NCI-H345 treated with DMSO at 0.1 percent for 48 hours (cell line): Measurements from ENCODE around the gene MARS2.
"Not testable (repeated sequence)": the region's sequence is repeated elsewhere in the genome, so short reads cannot be mapped to it uniquely, and the experiment has no call there.

Experiments
- DNase-seq: peaks from one replicate; lab custom pipeline; 2025; ENCODE audit not compliant: unreplicated experiment; lab: John Stamatoyannopoulos, UW

The MARS2 gene

DNA sequence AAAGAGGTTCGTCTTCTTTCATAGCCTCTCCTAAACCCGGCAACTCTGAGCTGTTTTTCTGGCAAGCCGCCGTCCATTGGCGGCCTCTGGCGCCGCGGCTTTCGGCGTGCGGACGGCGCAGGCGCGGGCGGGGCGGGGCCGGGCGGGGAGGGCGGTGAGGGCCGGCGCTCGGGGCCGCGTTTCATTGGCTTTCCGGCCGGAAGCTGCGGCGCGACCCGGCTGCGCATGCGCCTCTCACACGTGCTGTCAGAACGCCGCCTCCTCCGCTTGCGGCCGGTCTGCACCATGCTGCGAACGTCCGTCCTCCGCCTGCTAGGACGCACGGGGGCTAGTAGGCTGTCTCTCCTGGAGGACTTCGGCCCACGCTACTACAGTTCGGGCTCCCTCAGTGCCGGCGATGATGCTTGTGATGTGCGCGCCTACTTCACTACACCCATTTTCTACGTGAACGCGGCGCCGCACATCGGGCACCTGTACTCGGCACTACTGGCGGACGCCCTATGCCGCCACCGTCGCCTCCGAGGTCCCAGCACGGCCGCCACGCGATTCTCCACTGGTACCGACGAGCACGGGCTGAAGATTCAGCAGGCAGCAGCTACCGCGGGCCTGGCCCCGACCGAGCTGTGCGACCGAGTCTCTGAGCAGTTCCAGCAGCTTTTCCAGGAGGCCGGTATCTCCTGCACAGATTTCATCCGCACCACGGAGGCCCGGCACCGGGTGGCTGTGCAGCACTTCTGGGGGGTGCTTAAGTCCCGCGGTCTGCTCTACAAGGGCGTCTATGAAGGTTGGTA lies at the start of gene MARS2:
TSS of gene MARS2 (plus strand) at position 249 of the 791 bp plus-strand sequence. CDS start at position 286, 37 bp downstream.
- peak; percentile 81 for DNase-seq

DNA sequence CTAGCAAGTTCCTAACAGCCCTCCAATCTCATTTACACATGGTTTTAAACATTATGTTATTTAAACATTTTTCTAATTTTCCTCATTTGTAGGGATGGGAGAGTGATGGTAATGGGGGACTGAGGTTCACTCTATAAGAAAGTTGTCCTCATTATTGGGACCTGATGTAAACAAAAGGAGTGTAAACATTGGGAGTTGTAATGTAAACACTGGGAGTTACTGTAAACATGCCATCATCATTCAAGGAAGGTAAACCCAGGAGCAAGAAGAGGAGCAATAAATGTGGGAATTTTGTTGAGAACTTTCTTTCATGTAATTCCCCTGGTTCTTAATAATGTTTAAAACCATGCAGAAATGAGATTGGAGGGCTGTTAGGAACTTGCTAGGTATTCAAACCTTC lies 47.6 kb upstream of the MARS2 start:
- DNase-seq = no peak

DNA sequence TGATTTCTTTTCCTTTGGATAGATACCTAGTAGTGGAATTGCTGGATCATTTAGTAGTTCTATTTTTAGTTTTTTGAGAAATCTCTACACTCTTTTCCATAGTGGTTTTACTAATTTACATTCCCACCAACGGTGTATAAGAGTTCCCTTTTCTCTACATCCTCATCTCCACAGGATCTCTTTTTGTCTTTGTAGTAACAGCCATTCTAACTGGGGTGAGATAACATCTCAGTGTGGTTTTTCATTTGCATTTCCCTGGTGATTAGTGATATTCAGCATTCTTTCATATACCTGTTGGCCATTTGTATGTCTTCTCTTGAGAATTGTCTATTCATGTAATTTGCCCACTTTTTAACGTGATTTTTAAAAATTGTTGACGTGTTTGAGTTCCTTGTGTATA lies 43.5 kb upstream of the MARS2 start:
- no peak for DNase-seq

DNA sequence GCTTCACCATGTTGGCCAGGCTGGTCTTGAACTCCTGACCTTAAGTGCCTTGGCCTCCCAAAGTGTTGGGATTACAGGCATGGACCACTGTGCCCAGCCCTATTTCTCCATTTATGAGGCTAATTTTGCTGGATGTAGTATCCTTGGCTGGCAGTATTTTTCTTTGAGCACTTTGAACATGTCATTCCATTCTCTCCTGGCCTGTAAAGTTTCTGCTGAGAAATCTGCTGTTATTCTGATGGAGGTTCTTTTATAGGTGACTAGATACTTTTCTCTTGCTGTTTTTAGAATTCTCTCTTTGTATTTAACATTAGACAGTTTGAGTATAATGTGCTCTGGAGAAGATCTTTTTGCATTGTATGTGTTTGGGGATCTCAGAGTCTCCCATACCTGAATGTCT lies 38.9 kb upstream of the MARS2 start:
- DNase-seq = no peak

DNA sequence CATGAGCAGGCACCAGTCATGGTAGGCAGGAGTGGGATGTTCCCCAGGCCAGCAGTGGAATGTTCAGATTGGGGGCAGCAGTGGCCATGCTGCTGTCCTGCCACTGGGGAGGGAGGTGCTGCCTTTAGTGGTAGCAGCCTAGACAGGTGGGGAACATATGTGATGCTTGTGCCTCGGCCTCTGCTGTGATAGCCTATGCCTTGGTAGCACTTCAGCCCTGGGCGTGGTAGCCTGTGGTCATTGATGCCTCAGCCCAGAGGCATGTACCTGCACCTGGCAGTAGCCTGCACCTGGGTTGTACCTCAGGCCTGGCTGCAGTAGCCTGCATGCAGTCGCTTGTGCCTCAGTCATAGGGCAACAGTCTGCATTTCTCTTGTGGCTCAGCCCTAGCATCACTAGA lies 36.9 kb upstream of the MARS2 start:
- no peak for DNase-seq

DNA sequence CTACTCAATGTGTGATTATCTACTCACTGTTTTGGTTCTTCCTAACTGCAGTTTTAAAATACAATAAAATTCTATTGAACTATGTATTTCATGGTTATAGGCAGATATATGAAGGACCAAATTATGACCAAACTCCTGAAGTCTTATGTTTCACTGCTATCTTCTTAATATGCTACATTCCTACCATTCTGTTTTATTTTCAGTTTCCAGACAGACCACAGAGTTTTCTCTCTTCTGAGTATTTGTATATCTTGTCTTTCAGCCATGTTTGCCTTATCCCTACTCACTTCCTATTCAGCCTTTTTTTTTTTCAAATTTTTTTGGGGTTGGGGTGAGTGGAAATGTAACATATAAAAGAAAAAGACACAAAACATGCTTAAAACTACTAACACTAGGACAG lies 36.1 kb upstream of the MARS2 start:
- DNase-seq = no peak

DNA sequence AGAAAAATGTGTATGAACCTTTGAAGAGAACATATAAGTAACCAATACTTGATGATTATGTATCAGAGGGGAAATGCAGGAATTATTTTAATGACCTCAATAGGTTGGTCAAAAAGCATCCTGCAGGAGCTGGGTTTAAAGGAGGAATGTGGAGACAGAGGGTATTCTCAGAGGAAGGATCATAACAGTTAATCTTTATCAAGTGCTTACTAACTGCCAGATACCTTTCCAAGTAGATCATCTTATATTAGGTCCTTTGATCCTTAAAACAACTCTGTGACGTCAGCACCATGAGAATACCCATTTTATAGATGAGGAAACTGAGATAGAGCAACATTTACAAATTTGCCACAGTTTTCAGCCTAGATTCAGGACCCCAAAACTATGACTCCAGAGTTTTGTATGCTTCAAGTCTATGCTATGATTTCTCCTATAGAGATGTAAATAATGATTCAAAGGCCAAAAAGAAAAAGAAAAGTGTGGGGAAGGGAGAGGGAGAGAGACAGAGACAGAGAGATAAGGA lies 32.7 kb upstream of the MARS2 start:
- no peak for DNase-seq

DNA sequence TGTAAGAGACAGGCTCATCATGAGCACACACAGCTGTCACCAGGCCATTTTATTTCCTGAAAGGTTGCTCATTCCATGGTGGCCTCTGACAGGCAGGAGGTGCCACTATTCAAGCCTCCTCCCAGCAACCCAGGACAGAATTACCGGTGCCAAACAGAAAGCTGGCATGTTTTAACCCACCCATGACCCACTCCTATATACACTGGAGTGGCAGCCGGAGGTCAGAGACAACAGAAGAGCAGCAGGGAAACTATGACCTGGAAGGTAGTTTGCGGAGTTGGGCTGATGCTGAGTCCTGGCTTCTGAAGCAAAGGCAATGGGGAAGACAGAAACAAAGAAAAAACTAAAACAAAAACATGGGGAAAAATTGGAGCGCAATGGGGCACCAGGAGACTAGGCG lies 32.1 kb upstream of the MARS2 start:
- DNase-seq = no peak

DNA sequence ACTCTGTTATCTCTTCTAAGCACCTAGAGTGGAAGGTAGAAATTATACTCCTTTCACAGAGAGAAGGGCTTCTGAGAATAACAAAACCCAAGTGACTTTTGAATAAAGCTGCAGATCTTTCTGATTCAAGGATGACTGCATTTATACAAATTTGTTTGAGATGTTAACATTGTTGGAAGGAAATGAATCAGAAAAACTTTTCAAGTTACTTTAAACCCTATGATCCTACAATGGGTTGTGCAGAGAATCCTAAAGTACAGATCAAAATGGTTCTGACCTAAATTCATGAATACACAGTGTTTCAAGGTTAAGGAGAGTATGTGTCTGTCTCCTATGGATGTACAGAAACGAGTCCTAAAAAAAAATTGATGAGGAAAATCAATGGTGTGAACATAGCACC lies 31.6 kb upstream of the MARS2 start:
- no peak for DNase-seq

DNA sequence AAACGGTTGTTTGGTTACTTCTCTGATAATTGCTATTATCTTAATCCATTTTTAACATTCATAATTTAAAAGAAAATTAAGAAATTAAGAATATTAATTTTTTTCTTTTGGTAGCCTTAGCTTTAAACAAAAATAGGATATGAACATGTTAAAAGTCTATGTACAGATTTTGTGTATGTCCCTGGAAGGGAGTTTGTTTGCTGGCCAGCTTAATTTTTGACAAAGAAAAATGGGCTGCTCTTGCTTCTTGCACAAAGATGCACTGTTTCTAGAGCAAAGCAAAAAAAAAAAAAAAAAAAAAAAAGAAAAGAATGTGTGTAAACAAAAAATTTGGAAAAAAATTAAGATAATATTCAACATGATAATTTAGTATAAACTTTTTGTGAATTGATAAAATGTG lies 31.1 kb upstream of the MARS2 start:
- no peak for DNase-seq

DNA sequence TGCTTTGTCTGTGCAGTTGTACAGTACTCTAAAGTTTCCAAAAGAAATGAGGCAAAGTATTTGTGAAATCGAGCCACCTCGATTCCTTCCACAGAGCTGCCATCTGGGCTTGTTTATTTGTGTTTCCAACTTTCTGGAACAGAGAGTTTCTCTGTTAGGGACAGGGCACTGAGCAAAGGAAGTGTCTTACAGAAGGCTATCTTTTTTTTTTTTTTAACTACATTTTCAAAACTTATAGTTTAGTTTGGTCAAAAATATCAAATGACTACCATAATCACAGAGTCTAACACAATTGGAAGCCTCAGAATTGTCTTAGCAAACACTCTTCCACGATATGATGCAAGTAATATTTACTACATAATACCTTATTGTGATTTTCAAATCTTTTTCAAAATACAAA lies 30.6 kb upstream of the MARS2 start:
- no peak for DNase-seq

DNA sequence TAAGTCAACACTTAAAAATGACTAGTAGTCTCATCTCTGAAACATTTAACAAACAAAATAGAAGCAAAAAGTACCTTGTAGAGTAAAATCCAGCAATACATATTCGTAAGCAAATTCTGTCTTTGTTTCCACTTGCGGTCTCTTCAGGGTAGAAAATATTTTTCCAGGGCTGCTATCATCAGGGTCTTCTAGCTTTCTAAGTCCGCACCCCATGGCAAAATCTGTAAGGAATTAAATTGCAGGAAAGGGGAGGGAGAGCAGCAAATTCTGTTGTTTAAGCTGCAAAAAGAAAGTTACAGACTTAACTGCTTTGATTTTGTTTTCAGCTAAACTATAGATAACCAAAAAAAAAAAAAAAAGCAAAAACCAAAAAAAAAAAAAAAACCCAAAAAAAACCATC lies 29.9 kb upstream of the MARS2 start, which contains the start of gene RFTN2:
TSS of gene RFTN2 (minus strand) at position 342 of the 400 bp plus-strand sequence. CDS start at position 213, 129 bp downstream.
- DNase-seq = no peak

DNA sequence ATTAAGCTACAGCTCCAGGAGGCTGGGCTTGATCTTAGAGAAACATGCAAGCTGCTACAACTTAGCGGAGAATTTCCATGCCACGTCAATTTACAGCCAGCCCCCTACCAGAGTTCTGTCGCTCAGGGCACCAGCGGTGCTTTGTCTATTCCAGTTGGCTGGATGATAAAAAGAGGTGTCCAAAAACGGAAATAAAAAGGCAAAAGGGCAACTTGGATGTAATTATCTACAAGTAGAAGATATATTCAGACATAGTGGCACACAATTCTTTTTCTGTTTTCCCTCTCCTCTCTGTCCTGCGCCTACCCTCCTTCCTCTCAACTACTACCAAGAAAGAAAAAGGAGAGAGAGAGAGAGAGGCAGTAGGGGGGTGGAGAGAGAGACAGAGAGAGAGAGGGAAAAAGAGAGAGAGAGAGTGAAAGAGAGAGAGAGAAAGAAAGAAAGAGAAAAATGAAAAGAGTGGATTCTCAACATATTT lies 29.4 kb upstream of the MARS2 start:
- no peak for DNase-seq

DNA sequence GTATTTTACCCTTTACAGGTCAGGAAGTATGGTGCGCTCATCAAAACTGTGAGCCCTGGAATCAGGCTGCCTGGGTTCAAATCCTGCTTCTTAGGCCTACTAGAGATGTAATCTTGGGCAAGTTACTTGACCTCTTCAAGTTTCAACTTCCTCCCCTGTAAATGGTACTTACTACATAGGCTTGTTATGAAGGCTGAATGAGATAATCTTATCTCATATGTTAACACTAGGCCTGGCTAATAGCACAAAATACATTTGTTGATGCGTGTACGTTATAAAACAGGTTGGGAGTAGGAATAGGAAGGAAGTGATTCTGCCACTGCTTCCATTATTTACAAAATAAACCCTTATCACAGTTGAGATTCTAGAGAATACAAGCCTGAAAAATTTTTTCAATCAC lies 28.1 kb upstream of the MARS2 start:
- no peak for DNase-seq

DNA sequence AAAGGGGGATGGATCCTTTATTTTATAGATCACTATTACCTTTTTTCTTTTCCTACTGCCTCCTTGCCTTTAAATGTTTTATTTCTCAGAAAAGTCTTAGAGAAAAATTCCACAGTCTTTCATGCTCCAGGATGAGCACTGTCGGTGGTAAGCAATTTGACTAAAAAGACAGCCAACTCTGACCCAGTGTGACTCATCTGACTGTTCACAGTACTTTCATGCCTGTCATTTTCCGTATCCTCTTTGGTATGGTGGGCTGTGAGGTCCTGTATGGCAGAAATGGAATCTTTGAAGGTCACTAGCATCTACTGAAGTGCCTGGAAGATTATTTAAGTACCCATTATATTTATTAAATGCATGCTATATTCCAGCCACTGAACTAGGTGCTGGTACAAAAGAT lies 27.7 kb upstream of the MARS2 start:
- DNase-seq = no peak

DNA sequence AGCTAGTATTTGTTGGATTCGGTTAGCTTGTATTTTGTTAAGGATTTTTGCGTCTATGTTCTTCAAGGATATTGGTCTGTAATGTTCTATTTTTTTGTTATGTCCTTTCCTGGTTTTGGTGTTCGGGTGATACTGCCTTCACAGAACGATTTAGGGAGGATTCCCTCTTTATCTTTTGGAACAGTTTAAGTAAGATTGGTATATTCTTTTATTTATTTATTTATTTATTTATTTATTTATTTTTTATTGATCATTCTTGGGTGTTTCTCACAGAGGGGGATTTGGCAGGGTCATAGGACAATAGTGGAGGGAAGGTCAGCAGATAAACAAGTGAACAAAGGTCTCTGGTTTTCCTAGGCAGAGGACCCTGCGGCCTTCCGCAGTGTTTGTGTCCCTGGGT lies 10.0 kb upstream of the MARS2 start:
- not testable (repeated sequence) for DNase-seq

DNA sequence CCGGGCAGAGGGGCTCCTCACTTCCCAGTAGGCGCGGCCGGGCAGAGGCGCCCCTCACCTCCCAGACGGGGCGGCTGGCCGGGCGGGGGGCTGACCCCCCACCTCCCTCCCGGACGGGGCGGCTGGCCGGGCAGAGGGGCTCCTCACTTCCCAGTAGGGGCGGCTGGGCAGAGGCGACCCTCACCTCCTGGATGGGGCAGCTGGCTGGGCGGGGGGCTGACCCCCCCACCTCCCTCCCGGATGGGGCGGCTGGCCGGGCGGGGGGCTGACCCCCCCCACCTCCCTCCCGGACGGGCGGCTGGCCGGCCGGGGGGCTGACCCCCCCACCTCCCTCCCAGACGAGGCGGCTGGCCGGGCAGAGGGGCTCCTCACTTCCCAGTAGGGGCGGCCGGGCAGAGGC lies 9.2 kb upstream of the MARS2 start:
- DNase-seq = not testable (repeated sequence)

DNA sequence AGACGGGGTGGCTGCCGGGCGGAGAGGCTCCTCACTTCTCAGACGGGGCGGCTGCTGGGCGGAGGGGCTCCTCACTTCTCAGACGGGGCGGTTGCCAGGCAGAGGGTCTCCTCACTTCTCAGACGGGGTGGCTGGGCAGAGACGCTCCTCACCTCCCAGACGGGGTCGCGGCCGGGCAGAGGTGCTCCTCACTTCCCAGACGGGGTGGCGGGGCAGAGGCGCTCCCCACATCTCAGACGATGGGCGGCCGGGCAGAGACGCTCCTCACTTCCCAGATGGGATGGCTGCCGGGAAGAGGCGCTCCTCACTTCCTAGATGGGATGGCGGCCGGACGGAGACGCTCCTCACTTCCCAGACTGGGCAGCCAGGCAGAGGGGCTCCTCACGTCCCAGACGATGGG lies 8.6 kb upstream of the MARS2 start:
- not testable (repeated sequence) for DNase-seq

DNA sequence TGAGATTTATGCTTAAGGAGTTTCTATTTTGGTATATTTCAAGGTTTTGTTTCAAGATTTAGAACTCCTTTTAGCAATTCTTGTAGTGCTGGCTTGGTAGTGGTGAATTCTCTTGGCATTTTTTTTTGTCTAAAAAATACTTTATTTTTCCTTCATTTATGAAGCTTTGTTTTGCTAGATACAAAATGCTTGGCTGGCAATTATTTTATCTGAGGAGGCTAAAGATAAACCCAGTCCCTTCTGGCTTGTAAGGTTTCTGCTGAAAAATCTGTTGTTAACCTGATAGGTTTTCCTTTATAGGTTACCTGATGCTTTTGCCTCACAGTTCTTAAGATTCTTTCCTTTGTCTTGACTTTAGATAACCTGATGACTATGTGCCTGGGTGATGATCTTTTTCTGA lies 5.4 kb upstream of the MARS2 start:
- not testable (repeated sequence) for DNase-seq

DNA sequence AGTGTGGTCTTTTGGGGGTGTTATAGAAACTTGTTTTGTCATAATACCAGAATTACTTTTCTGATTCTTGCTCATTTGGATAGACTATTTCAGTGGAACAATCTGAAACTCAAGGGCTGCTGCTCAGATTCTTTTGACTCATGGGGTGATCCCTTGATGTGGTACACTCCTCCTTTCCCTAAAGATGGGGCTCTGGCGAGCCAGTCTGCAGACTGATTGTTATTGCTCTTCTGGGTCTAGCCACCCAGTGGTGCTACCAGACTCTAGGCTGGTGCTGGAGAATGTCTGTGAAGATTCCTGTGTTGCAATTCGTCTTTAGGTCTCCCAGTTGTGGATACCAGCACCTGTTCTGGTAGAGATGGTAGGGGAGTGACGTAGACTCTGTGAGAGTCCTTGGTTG lies 4.2 kb upstream of the MARS2 start:
- DNase-seq = no peak

DNA sequence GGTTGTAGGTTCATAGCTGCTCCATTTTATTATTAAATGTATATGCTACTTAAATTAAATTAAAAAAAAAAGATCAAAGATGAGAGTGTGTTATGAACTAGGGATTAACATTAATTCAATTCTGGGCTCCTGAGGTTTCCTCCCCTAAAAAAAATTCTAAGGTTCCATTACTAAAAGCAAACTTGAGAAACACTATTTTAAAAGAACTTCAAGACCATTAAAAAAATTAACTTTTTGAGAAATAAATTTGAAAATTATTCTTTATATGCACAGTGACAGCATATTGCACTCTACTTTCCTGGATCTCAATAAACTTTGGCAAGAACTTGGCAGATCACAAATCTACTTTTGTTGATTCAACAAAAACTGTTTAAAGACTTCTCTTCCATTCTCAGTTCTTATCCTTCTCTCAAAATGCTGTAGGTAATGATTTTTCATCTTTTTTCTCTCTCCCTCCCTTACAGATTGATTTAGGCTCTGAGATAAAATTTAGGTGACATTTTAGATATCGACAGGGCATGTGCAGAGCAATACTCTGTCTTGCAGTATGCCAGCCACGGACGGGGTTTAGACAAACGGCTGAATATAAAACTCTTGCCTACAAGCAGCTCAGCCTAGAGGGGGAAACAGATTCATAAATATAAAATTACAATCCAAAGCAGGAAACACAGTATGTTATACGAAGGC lies 592 bp upstream of the MARS2 start:
- DNase-seq = no peak
